Measurements from ENCODE around the gene TRIM17.
A peak's percentile ranks its signal among the peaks of the same experiment; 100 is the strongest.

The TRIM17 gene

GRCh38 chr1:228370941-228371740 lies 45.5 kb downstream of the TRIM17 start:
- no peaks in the 10 kb centered on the region for H3K36me3 ChIP-seq (ENCODE audit: control insufficient read depth in 2 of 2, insufficient read depth in 1 of 2, low read length in 2 of 2)
- no peak overlapping the region for H3K4me3 ChIP-seq (ENCODE audit: low read depth, low read length)
- no peak overlapping the region for H3K27ac ChIP-seq (ENCODE audit: extremely low read depth, low read depth, low read length)
- CTCF ChIA-PET, result no interaction called here
- POLR2A ChIA-PET, result interaction anchor here (0.5 kb wide), 1 partner anchor 36 kb away, joined by 5 read pairs; the partner anchor contains the start of gene TRIM11
- H3K9me3 ChIP-seq (ENCODE audit: control insufficient read depth, insufficient read depth, low read depth, low read length), result no peaks in the 10 kb centered on the region
- no peaks in the 10 kb centered on the region for H3K4me1 ChIP-seq (ENCODE audit: control insufficient read depth, insufficient read depth, low read length)
- no peak for TF ChIP-seq ZIC2 (tag by site-specific recombination; IDR thresholded peaks at IDR 0.05)
- TF ChIP-seq ZFP69B (tag by site-specific recombination; IDR thresholded peaks at IDR 0.05), result peak; percentile 85
- TF ChIP-seq ZNF302 (tag by site-specific recombination; IDR thresholded peaks at IDR 0.05; ENCODE audit: low read depth), result no peak
- no peak for TF ChIP-seq ZNF23 (tag by site-specific recombination; IDR thresholded peaks at IDR 0.05; ENCODE audit: borderline replicate concordance)
- no peak for TF ChIP-seq ZNF639 (tag by site-specific recombination; IDR thresholded peaks at IDR 0.05)
- no peak for TF ChIP-seq ZNF133 (tag by site-specific recombination; IDR thresholded peaks at IDR 0.05)
- peak; percentile 89 for TF ChIP-seq ZNF692 (tag by site-specific recombination; IDR thresholded peaks at IDR 0.05)
- TF ChIP-seq ZNF157 (tag by site-specific recombination; IDR thresholded peaks at IDR 0.05), result no peak
- TF ChIP-seq ZNF362 (tag by site-specific recombination; IDR thresholded peaks at IDR 0.05), result no peak
- no peak for TF ChIP-seq ZFP41 (tag by site-specific recombination; IDR thresholded peaks at IDR 0.05; ENCODE audit: borderline replicate concordance)
- TF ChIP-seq ZNF596 (tag by site-specific recombination; IDR thresholded peaks at IDR 0.05), result no peak
- no peak for TF ChIP-seq ZNF585B (tag by site-specific recombination; IDR thresholded peaks at IDR 0.05)

GRCh38 chr1:228370439-228370940 lies 46.2 kb downstream of the TRIM17 start:
- Histone ChIP-seq H3K36me3 (ENCODE audit: control insufficient read depth in 2 of 2, insufficient read depth in 1 of 2, low read length in 2 of 2) (no peaks in the 10 kb centered on the region), H3K4me1 (ENCODE audit: control insufficient read depth, insufficient read depth, low read length) (no peaks in the 10 kb centered on the region), H3K27ac (ENCODE audit: extremely low read depth, low read depth, low read length) (no peak overlapping the region), H3K9me3 (ENCODE audit: control insufficient read depth, insufficient read depth, low read depth, low read length) (no peaks in the 10 kb centered on the region), H3K4me3 (ENCODE audit: low read depth, low read length) (no peak overlapping the region)
- ChIA-PET CTCF (interaction anchor here (0.6 kb wide), 1 partner anchor 30 kb away, joined by 3 read pairs; no protein-coding TSS in a partner anchor), POLR2A (no interaction called here)
- TF ChIP-seq TRIM28 (IDR thresholded peaks at IDR 0.05; ENCODE audit: borderline replicate concordance, low read length) (no peak), ZNF785 (tag by site-specific recombination; IDR thresholded peaks at IDR 0.05) (no peak), ZNF747 (tag by site-specific recombination; IDR thresholded peaks at IDR 0.05) (no peak), GLIS2 (tag by site-specific recombination; IDR thresholded peaks at IDR 0.05) (peak; percentile 37; the same call in 1 of the 2 replicates), BCL11B (tag by site-specific recombination; IDR thresholded peaks at IDR 0.05; ENCODE audit: low read depth) (peak; percentile 74; the same call in 1 of the 2 replicates), ZNF510 (tag by site-specific recombination; IDR thresholded peaks at IDR 0.05; ENCODE audit: insufficient replicate concordance) (no peak), BCL11A (tag by site-specific recombination; IDR thresholded peaks at IDR 0.05; ENCODE audit: low read depth) (peak; percentile 47; the same call in 1 of the 2 replicates)

Measured in HEK293 (cell line).